Measurements from ENCODE around the gene ADAM8.
"Not testable (repeated sequence)": the region's sequence is repeated elsewhere in the genome, so short reads cannot be mapped to it uniquely, and the experiment has no call there.

Gene ADAM8

DNA sequence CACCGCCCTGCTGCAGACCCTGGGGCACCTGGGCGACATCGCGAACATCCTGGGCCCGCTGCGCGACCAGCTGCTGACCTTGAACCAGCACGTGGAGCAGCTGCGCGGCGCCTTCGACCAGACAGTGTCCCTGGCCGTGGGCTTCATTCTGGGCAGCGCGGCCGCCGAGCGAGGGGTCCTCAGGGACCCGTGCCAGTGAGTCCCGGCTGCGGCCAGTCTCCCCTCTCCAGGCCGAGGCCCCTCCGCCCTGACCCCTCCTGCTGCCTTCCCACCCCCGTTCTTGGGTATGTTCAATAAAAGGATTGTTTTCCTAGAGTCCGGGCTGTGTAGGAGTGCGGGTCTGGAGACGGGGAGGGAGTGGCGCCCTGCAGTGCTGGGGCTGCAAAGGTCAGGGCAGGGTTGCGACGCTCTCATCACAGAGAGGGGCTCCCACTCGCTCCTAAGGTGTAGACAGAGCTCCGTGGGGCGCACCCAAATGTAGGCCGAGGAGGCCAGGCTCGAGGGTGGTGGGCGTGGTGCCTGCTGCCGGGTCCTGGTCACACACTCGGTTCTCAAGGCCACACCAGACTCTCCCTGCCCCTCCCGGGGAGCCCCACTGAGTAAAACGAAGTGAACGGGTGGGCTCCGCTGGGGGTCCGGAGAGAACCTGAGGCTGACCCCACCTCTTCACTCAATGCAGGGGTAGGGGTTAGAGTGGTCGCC lies 45.3 kb downstream of the ADAM8 start:
- no peak for DNase-seq (ENCODE audit: low read depth)

DNA sequence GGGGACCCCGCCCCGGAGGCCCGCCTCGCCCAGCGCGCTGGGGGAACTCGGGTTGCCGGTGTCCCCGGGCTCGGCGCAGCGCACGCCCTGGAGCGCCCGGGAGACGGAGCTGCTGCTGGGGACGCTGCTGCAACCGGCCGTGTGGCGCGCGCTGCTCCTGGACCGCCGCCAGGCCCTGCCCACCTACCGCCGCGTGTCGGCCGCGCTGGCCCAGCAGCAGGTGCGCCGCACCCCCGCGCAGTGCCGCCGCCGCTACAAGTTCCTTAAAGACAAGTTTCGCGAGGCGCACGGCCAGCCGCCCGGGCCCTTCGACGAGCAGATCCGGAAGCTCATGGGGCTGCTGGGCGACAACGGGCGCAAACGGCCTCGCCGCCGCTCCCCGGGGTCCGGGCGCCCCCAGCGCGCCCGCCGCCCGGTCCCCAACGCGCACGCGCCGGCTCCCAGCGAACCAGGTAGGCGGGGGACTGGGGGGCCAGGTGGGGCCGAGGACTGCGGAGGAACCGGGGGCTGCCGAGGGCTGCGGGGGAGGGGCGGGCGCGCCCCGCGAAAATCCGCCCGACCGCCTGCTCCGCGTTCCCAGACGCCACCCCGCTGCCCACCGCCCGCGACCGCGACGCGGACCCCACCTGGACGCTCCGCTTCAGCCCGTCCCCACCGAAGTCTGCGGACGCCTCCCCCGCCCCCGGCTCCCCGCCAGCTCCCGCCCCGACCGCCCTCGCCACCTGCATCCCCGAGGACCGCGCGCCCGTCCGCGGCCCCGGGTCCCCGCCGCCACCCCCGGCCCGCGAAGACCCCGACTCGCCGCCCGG lies 46.1 kb downstream of the ADAM8 start:
- DNase-seq (ENCODE audit: low read depth): no peak

DNA sequence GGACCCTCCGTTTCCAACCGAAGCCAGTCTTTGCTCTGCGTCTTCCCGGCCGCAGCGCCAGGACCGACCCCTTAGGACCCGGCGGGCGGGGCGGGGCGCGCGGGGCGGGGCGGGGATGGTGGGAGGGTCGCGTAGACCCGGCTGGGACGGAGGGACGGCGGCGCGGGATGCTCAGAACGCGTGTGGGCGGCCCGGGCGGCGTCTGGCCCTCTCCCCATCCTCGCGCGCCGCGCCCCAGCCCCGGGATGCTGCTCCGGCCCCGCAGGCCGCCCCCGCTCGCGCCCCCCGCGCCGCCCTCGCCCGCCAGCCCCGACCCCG lies 46.7 kb downstream of the ADAM8 start, which contains the start of gene UTF1:
TSS of gene UTF1 (plus strand) at position 174 of the 318 bp plus-strand sequence. CDS start at position 246, 72 bp downstream.
- no peak for DNase-seq (ENCODE audit: low read depth)

DNA sequence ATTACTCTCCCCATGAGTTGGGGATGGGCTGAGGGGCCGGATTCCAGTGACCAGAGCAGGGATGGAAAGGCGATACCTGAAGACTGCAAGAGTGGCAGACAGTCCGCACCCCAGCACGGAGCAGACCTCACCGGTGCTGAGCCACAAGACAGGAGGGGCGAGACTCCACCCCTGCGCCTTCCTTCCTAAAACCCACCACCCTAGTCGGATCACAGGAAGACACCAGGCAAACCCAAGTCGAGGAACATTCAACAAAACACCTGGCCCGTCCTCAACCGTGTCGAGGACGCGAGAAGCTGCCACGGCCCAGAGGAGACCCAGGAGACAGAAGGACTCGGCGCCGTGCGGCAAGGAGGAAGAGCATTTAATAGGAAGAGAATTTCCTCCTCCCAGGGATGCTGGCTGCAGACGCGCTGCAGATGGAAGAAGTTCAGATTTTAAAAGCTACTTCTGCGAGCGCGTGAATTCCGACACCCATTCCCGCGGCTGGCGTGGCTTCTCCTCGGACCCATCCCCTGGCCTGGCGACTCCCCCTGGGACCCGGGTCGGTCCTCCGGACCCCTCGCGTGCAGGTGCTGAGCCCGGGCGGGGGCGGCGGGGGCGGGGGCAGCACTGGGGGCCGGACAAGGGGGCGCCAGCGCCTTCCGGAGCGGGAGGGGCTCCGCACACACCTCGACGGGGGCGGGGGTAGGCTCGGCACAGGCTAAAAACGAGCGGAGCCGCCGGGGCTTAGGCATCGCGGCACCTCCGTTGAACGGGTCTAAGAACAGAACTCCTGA lies 47.2 kb downstream of the ADAM8 start:
- no peak for DNase-seq (ENCODE audit: low read depth)

DNA sequence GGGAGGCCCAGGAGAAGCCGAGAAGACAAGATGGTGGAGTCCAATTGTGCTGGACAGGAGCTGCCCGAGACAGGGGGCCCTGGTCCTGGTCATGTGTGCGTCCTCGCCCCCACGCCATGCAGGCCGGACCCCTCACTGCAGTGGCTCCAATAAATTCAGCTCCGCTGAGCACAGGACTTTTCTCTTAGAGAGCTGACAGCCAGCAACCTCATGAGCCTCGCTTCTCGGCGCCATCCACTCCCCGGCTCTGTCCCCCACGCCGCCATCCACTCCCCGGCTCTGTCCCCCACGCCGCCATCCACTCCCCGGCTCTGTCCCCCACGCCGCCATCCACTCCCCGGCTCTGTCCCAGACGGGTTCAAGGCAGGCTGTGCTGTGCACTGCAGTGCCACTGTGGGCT lies 49.4 kb downstream of the ADAM8 start:
- no peak for DNase-seq (ENCODE audit: low read depth)

DNA sequence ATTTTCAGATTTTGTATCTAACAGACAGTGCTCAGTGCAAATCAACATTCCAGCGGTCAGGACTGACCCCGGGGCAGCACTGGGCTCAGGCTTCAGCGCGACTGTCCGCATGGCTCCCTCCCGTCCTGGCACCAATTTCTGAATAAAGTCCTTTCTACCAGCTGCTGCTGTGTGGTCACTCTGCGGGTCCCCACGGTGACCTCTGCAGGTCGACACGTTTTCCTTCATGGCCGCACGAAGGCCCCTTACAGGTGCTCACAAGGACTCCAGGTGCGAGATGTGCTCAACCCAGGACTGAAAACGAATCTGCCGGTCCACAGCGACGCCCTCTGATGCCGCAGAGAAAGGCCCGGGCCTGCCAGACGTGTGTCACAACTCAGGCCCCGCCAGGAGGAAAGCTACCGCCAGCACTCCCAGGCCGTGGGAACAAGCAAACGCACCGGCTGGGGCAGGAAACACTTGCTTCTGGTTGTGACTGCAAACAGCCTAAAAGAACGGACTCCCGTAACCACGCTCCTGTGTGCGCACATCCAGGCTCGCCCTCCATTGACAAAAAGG lies 50.3 kb downstream of the ADAM8 start:
- DNase-seq (ENCODE audit: low read depth): no peak

DNA sequence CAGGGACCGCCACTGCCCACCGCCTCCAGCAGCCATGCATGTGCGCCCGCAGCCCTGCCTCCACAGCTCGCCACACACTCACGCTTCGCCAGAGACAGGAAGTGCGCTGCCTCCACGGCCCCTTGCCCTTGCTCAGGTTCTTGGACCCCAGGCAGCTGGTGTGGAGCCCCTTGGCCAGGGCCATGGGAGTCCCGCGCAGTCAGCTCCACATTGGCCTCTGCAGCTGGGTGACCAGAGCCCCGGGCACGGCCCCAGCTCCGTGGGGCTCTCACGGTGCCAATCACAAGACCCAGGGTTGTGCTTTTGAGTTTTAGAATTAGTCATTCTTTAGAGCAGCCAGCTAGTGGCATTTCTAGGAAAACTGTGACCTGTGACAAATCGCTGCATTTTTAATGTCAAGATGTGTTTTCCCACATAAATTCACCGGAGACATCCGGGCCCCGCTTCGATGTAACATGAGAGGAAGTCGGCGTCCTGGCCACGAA lies 50.9 kb downstream of the ADAM8 start:
- DNase-seq (ENCODE audit: low read depth): no peak

DNA sequence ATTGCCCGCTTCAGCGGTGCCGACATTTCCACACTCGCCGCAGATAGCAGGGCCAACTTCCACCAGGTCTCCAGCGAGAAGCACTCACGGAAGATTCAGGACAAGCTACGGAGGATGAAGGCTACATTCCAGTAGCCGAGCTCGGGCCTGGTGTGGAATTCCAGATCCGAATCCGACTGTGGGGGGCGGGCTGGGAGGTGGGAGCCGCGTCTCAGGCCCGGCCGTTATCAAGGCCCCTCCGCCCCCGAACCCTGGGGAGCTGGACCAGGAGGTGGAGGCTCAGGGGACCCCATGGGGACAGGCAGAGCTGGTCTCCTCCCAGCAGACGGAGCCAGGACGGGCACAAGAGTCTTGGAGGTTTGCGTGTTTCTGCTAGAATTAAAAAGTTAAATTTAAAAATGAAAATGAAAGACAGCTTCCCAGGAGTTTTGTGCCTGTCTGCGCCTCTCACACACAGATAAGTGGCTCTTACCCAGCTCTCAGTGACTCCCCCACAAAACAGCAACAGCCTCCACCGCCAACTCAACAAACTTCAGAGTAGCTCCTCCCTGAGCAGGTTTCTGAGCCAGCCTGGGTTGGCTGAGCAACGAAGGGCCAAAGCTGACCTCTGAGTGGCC lies 51.8 kb downstream of the ADAM8 start:
- DNase-seq (ENCODE audit: low read depth): no peak

DNA sequence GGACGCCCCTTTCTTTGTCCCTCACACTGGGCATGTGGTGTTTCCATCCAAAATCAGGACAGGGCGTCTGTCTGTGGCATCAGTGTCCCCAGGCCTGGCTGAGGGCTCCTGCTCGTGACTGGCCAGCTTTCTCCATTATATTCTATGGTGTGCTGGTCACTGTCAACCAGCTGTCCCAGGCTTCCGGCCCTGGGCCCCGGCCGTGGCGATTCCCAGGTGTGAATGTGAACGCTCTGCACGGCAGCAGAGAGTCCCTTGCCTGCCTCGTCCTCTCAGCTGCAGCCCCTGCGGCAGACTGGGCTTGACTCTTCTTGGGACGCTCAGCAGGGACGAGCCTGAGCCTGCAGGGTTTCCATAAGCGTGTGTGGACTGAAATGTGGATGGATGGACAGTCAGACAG lies 52.6 kb downstream of the ADAM8 start:
- DNase-seq (ENCODE audit: low read depth): no peak

DNA sequence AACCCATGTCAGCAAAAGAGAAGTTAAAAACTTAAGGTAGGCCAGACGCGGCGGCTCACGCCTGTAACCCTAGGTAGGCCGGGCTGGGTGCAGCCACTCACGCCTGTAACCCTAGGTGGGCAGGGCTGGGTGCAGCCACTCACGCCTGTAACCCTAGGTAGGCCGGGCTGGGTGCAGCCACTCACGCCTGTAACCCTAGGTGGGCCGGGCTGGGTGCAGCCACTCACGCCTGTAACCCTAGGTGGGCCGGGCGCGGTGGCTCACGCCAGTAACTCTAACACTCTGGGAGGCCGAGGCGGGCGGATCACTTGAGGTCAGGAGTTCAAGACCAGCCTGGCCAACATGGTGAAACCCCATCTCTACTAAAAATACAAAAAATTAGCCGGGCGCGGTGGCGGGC lies 54.9 kb downstream of the ADAM8 start:
- not testable (repeated sequence) for DNase-seq (ENCODE audit: low read depth)

DNA sequence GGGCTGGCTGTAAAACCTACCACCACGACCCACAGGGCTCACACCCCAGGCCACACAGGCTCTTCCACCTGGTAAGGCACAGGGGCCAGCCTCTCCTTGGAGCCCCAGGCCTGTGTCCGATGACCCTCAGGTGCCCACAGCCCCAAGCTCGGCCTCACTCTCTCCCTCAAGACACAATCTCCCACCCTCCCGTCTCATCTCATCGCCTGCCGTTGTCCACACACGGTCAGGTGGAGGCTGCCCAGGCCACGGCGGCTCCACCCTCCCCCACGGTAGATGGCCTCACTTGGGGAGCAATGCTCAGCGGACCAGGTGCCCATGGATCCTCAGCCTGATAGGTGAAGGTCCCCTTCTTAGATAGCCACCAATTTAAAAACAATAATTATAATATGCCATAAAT lies 55.3 kb downstream of the ADAM8 start:
- no peak for DNase-seq (ENCODE audit: low read depth)

DNA sequence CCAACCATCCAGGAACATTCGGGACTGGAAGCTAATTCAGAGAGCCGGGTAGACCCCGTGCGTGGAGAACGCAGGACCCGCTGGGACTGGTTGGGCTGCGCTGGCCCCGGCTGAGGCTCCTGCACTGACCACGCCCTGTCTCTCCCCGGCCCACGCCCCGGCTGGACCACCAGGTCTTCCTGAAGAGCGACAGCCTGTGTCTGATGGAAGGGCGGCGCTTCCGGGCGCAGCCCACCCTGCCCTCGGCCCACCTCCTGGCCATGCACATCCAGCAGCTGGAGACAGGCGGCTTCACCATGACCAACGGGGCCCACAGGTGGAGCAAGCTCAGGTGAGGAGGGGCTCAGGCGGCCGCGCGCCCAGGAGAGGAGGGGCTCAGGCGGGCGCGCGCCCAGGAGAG lies 56.9 kb downstream of the ADAM8 start:
- DNase-seq (ENCODE audit: low read depth): no peak

DNA sequence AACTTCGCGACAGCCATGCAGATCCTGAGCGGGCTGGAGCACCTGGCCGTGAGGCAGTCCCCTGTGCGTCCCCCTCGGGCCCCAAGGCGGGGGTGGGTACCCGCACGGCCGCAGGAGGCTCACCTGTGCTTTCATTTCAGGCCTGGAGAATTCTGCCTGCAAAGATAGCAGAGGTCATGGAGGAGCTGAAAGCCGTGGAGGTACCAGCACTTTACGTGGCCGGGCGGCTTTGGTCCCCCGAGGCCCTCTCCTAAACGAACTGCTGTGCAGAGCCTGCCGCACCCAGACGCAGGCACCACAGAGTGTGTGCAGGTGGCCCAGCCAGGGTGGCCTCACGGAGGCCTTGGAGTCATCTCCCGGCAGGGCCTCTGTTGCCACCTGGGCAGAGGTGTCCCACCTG lies 57.8 kb downstream of the ADAM8 start:
- no peak for DNase-seq (ENCODE audit: low read depth)

DNA sequence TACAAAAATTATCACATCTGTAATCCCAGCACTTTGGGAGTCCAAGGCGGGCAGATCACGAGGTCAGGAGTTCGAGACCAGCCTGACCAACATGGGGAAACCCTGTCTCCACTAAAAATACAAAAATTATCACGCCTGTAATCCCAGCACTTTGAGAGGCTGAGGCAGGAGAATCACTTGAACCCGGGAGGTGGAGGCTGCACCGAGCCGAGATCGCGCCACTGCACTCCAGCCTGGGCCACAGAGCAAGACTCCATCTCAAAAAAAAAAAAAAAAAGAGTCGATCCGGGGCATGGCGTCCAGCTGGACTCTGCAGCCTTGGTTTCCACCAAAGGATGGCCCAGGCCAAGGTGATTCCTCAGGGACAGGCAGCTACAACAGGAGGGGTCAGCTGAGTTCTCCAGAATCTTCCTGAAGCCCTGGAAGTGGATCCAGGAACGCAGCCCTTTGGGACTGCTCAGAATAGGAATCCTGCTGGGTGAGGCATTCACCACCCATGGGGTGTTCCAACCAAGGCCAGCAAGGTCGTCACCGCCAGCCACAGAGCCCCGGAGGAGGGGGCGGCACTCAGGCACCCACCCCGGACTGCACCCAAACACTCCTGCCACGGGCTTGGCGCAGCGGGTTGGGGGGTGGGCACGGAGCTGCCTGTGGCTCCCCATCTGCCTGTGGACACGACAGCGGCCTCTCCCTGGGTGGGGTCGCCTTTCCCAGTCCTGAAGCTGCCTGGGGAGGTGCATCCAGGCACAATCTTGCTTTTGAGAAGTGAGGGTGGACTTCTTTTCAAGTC lies 58.7 kb downstream of the ADAM8 start:
- DNase-seq (ENCODE audit: low read depth): no peak

DNA sequence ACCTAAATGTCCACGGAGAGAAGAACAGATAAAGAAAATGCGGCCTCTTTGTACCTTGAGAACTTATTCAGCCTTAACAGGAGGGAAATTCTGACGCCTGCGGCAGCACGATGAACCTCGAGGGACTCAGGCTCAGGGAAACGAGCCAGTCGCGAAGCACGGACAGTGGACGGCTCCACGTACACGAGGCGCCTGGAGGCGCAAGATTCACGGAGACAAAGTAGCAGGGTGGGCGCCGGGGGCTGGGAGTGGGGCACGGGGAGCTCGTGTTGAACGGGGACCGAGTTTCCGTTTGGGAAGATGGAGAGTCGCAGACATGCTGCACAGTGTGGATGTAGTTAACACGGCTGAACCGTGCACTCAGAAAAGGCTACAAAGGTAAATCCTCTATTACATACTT lies 59.9 kb downstream of the ADAM8 start:
- DNase-seq (ENCODE audit: low read depth): no peak

DNA sequence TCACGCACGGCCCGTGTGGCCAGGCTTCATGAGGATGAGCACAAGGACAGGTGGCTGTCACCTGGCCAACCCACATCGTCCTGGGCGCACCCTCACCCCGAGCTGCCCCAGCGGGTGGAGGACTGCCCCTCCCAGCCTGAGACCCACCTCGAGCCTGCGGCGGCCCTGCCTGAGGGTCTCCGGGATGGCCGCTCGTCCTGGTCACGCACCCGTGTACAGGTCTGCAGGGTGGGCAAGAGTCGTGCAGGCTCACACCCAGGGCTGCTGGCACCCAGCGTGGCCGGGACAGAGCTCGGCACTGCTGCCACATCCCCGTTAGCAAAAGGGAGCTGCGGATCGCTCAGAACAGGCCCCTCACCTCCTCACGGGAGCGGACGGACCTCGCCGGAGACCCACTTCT lies 61.1 kb downstream of the ADAM8 start:
- no peak for DNase-seq (ENCODE audit: low read depth)

DNA sequence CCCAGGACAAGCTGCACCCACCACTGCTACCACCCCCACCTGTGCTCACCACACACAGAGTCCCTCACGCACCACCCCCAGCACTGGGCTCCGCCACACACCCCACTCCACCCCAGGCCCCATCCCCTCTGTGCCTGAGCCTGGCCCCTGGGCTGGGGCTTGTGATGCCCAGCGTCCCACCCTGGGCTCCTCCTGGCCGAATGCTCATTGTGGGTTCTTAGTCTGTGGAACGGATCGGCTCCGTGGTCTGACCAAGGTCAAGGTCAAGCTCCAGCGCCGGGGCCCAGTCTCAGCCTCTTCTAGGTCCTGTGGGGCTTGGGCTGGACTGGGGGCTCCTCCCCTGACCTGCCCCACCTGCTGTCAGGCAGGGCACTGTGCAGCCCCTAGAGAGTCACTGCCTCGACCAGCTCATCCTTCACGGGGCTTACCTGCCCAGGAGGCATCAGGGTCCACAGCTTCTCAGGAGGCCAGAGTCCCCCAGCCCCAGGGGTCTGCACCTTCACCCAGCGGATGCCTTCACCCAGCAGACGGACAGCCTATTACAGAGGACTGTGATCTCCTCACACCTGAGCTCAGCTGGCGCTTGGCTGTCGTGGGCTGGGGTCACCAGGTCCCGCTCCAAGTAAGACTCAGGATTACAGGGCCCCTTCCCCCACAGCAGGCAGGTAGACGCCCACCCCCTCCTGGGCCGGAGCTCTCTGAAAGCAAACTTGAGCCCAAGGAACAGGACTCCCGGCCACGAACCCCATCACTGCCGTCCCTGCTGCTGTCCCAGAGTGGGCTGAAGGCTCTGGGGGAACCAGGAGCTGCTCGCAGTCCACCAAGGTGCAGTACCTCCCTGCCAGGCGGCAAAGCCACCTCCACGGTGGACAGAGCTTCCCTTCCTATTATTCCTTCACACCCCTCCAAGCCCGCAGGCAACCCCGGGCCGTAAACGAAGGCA lies 61.9 kb downstream of the ADAM8 start:
- no peak for DNase-seq (ENCODE audit: low read depth)

DNA sequence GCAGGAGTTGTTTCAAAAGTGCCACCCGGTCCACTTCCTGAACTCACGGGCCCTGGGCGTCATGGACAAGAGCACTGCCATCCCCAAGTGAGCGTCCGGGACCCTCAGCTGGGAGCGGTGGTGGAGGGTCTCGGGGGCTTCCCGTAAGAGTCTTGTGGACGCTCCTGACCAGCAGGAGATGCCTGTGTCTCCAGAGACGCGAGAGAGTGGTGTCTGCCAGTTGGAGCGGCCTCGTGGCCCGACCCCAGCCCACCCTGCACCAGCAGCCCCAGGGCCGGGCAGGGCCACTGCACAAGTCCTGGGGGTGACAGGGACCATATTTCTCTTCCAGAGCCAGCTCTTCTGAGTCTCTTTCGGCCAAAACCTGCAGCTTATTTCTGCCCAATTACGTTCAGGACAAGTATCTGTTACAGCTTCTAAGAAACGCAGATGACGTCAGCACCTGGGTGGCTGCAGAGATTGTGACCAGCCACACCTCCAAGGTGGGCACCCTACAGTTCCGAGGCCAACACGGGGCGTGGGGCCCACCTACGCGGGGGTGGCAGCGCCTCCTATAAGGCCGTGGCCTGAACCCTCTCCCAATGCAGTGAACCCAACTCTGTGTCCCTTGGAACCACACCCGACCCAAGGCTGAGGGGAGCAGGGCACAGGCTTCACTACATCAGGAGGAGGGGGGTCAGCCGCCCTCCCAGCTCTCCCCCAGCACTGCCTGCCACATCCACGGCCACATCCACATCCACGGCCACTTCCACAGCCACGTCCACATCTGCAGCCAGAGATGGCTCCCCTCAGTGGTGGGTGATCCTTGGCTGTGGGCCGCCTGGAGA lies 62.8 kb downstream of the ADAM8 start:
- DNase-seq (ENCODE audit: low read depth): no peak

DNA sequence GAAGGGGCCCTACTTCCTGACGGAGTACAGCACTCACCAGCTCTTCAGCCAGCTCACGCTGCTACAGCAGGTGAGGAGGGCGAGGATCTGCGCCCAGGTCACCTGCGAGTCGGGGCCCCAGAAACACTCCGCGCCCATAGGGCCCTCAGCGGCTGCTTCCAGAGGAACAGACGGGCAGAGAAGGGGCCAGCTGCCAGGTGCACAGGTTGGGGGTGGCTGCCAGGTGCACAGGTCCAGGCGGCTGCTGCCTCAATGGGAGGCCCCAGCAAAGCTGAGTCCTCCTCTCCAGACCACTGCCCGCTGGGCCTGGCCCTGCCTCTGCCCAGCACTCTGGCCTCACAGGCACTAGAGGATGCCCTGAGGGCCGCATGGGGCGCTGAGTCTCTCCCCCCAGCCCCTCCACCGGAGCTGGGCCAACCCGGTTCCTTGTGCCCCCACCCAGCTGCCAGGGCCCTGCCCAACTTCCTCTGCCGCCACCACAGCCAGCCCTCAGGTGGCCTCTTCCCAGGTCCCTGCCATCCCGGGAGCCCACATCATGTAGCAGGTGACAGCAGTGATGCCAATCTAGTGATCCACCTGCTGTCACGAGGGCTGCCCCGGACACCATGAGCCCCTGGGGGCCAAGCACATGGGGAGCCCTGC lies 63.7 kb downstream of the ADAM8 start:
- DNase-seq (ENCODE audit: low read depth): no peak

Measured in stimulated activated CD8-positive, alpha-beta memory T cell treated with anti-CD3 and anti-CD28 coated beads, Interleukin-12 subunit alpha, Interleukin-12 subunit beta, amount 100 ng/mL, for 4 hours (primary cell).